HepG2 (cell line): Measurements from ENCODE around the gene ZNF700. TPM values are rescaled to one million over a fixed set of nuclear protein-coding genes. Genes with fewer than 3 reads are reported as not detected.
A peak's percentile ranks its signal among the peaks of the same experiment; 100 is the strongest.

ENCODE experiments used
- ATAC-seq: fragments of 200-7000 bp; cut with Tn5 transposase; 3 replicates; pipeline ENCODE4 v1.9.1; 2020; ENCODE audit warnings: mild to moderate bottlenecking, moderate library complexity
- BruUV-seq: library from RNA; stranded (reverse); fragments of 400-500 nt; replicated peaks from 2 replicates; lab custom pipeline; 2021; lab: Mats Ljungman, UMichigan
- CTCF ChIA-PET: fragments of 300-600 bp; formaldehyde crosslinking; extraction: SDS; loops from one replicate; lab custom pipeline; 2021; ENCODE audit warnings: low total read pairs, inconsistent platforms, low intra/inter-chr PET ratio; lab: Yijun Ruan, JAX
- POLR2A ChIA-PET: fragments of 350-600 bp; sonication (Branson Sonifier 250); formaldehyde crosslinking; loops from one replicate; lab custom pipeline; 2020; ENCODE audit warnings: antibody characterized with exemption, inconsistent platforms; lab: Yijun Ruan, JAX
- DNase-seq: peaks from one replicate; pipeline ENCODE4 v3.0.0-alpha.2; 2015; ENCODE audit warnings: low spot score
- FAIRE-seq: peaks from 3 replicates; lab custom pipeline; 2011; peaks lifted over from hg19 to GRCh38; lab: Jason Lieb, UNC
- H2AFZ ChIP-seq: one replicate; pipeline ENCODE4 v1.6.1; 2011; ENCODE audit warnings: low read length, inconsistent platforms
- H3K27ac ChIP-seq: fragments of 300-600 bp; 3 replicates; pipeline ENCODE4 v1.8.0; 2011; ENCODE audit warnings: mixed run types, mild to moderate bottlenecking, mixed read lengths, low read length, inconsistent platforms; ENCODE audit not compliant: insufficient read depth; ENCODE audit errors: extremely low read length
- H3K27me3 ChIP-seq, 2 experiments: fragments of 200-600 bp in 1 of 2; 2 replicates in 1 of 2; 3 replicates in 1 of 2; pipeline versions ENCODE4 v1.6.0 to v1.8.0; 2011; ENCODE audit warnings: low read length in 2 of 2, mild to moderate bottlenecking in 2 of 2, moderate library complexity in 2 of 2, inconsistent platforms in 1 of 2; ENCODE audit not compliant: insufficient read depth in 2 of 2, control insufficient read depth in 1 of 2
- H3K36me3 ChIP-seq, 2 experiments: fragments of 200-600 bp in 1 of 2; replicated peaks in 1 of 2; 2 replicates in 1 of 2; 3 replicates in 1 of 2; pipeline versions ENCODE4 v1.5.1 to v1.8.0; 2011; ENCODE audit warnings: low read length in 2 of 2, inconsistent platforms in 1 of 2; ENCODE audit not compliant: insufficient read depth in 2 of 2, control insufficient read depth in 1 of 2
- H3K4me1 ChIP-seq: 2 replicates; pipeline ENCODE4 v1.5.1; 2012; ENCODE audit warnings: low read length, inconsistent platforms; ENCODE audit not compliant: insufficient read depth
- H3K4me2 ChIP-seq: 2 replicates; pipeline ENCODE4 v1.6.0; 2011; ENCODE audit warnings: low read depth, low read length, inconsistent platforms
- H3K4me3 ChIP-seq, 3 experiments: fragments of 200-600 bp in 1 of 3; sonication (generic), shearing (Covaris generic) in 1 of 3; replicated peaks in 1 of 3; 2 replicates each; pipeline ENCODE4 v1.5.1; 2011 to 2016; ENCODE audit warnings: low read length in 3 of 3, inconsistent platforms in 2 of 3, low read depth in 2 of 3, mild to moderate bottlenecking in 2 of 3, control low read depth in 1 of 3, mixed read lengths in 1 of 3; ENCODE audit not compliant: insufficient read depth in 1 of 3
- H3K79me2 ChIP-seq: one replicate; pipeline ENCODE4 v1.6.1; 2011; ENCODE audit warnings: low read length, inconsistent platforms; ENCODE audit not compliant: insufficient read depth
- H3K9ac ChIP-seq: 2 replicates; pipeline ENCODE4 v1.6.0; 2011; ENCODE audit warnings: mild to moderate bottlenecking, low read depth, low read length, inconsistent platforms; ENCODE audit not compliant: insufficient read depth
- H3K9me3 ChIP-seq: 2 replicates; pipeline ENCODE4 v1.5.1; 2012; ENCODE audit warnings: mild to moderate bottlenecking, low read length
- H4K20me1 ChIP-seq: 2 replicates; pipeline ENCODE4 v1.6.0; 2011; ENCODE audit warnings: inconsistent platforms, mild to moderate bottlenecking, low read length, moderate library complexity; ENCODE audit not compliant: insufficient read depth
- ARID2 ChIP-seq: sonication (generic); formaldehyde crosslinking; IDR thresholded peaks from 2 replicates; pipeline ENCODE4 v1.8.1; 2022; ENCODE audit warnings: mild to moderate bottlenecking, missing genetic modification reagents, borderline replicate concordance
- CHD4 ChIP-seq: fragments of 200-600 bp; sonication (generic); IDR thresholded peaks from 2 replicates; pipeline ENCODE4 v1.7.0; 2017; ENCODE audit warnings: mild to moderate bottlenecking, low read length, borderline replicate concordance
- MAFK ChIP-seq, 2 experiments: IDR thresholded peaks in 1 of 2; conservative IDR thresholded peaks in 1 of 2; 2 replicates each; pipeline ENCODE4 v1.6.1; 2011; ENCODE audit warnings: improper control_type of control experiment in 2 of 2, low read length in 2 of 2
- NCOA5 ChIP-seq: sonication (generic); formaldehyde crosslinking; IDR thresholded peaks from 2 replicates; pipeline ENCODE4 v1.4.0; 2020; ENCODE audit warnings: missing genetic modification reagents
- PAWR ChIP-seq: sonication (generic); formaldehyde crosslinking; IDR thresholded peaks from 2 replicates; pipeline ENCODE4 v1.4.0; 2020; ENCODE audit warnings: missing genetic modification reagents, mild to moderate bottlenecking, borderline replicate concordance
- STAT5B ChIP-seq: sonication (generic); formaldehyde crosslinking; IDR thresholded peaks from 2 replicates; pipeline ENCODE4 v1.4.0; 2020; ENCODE audit warnings: missing genetic modification reagents
- ZC3H4 ChIP-seq: sonication (generic); formaldehyde crosslinking; IDR thresholded peaks from 2 replicates; pipeline ENCODE4 v1.4.0; 2020; ENCODE audit warnings: missing genetic modification reagents, borderline replicate concordance
- ZNF547 ChIP-seq: sonication (generic); formaldehyde crosslinking; IDR thresholded peaks from 2 replicates; pipeline ENCODE4 v1.5.1; 2020; ENCODE audit warnings: mild to moderate bottlenecking, missing genetic modification reagents
- ZNF563 ChIP-seq: sonication (generic); formaldehyde crosslinking; IDR thresholded peaks from 2 replicates; pipeline ENCODE4 v1.8.0; 2022; ENCODE audit warnings: mild to moderate bottlenecking, moderate library complexity, missing genetic modification reagents
- ZNF792 ChIP-seq: IDR thresholded peaks from 2 replicates; pipeline ENCODE4 v1.6.1; 2016
- WGBS: methylation state at CpG from one replicate; pipeline ENCODE4 v1.1.6; 2017; ENCODE audit warnings: low lambda C conversion rate; 5-methylcytosine and 5-hydroxymethylcytosine counted together
- in situ Hi-C: cut with HindIII; loops from 2 replicates; pipeline ENCODE4 v1.10.0; 2017; ENCODE audit warnings: low pct_unique_long_range_greater_than_20kb; ENCODE audit not compliant: extremely low pct_ligation_motif_present
- intact Hi-C: fragments of 100-400 bp; cut with micrococcal nuclease; formaldehyde crosslinking; loops from one replicate; pipeline ENCODE4 v1.10.0; 2022; ENCODE audit not compliant: unreplicated experiment
- polyA plus RNA-seq, 8 experiments: library from polyadenylated mRNA; depleted of rRNA in 3 of 8; stranded (reverse) in 7 of 8; unstranded in 1 of 8; fragments of >200 nt; fragmentation: Illumina TruSeq in 4 of 8; extraction: Trizol in 4 of 8; gene quantifications; 2 replicates each; pipeline versions ENCODE4 v1.2.1 to v1.2.3, GENCODE V29; 2011 to 2016; ENCODE audit warnings: low read depth in 4 of 8, missing spikeins in 1 of 8, mixed read lengths in 1 of 8; ENCODE audit not compliant: insufficient read depth in 1 of 8
- total RNA-seq, 5 experiments: library from RNA; depleted of rRNA; stranded (reverse); fragments of >200 nt; fragmentation: Illumina TruSeq; extraction: Trizol; gene quantifications; 2 replicates each; pipeline ENCODE4 v1.2.3, GENCODE V29; 2016; ENCODE audit warnings: low read depth in 1 of 5
- TF ChIP-seq, protein P1 (sequence below): sonication (generic); formaldehyde crosslinking; IDR thresholded peaks from 2 replicates; pipeline ENCODE4 v1.4.0; 2020; ENCODE audit warnings: missing genetic modification reagents, borderline replicate concordance
- TF ChIP-seq, protein P2 (sequence below): sonication (generic); formaldehyde crosslinking; IDR thresholded peaks from 2 replicates; pipeline ENCODE4 v1.5.1; 2020; ENCODE audit warnings: missing genetic modification reagents, mild to moderate bottlenecking, borderline replicate concordance
- TF ChIP-seq, protein P3 (sequence below): sonication (generic); formaldehyde crosslinking; IDR thresholded peaks from 2 replicates; pipeline ENCODE4 v1.4.0; 2020; ENCODE audit warnings: mild to moderate bottlenecking, missing genetic modification reagents, borderline replicate concordance

The ZNF700 gene
- total and polyA plus RNA-seq, 2 of the 13 experiments (the other 11 are each of a cell fraction or from before 2014, with no cell fraction given), result 6.0 to 12.8 TPM

DNA sequence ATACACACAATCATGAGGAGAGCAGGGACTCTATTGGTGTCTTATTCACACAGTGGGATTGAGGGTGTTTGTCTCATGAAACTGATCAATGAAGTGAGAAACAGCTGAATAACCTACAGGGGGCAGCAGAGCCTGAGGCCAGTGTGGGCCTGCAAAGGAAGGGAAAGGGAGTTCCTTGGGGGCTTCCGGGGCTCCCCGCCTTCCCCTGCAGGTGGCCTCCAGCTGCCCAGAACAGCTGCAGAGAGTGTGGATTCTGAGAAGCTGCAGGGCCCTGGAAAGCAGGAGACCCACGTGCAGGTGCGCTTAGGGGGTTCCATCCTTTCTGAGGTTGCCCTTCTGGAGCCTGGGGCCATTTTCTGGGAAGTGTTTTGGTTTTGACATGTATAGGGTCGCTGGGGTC, 60.1 kb downstream of the ZNF700 start:
- H4K20me1 ChIP-seq, result no peaks in the 10 kb centered on the region
- FAIRE-seq (no peak), DNase-seq (peak; percentile 39), ATAC-seq (peak; percentile 72)
- no TSS peak for BruUV-seq
- peaks cover 3% of the 10 kb centered on the region; the same call in 1 of the 2 replicates for H3K9me3 ChIP-seq
- H3K27ac ChIP-seq, result no peak overlapping the region
- no peak overlapping the region for H3K9ac ChIP-seq
- H3K4me3 ChIP-seq, result peak overlapping the region in 1 of 3 experiments; percentile 43; a peak in 1 of 6 replicates
- no peaks in the 10 kb centered on the region for H3K79me2 ChIP-seq
- in situ Hi-C loops, result loop anchor here (5.0 kb wide), 1 partner anchor 98 kb away; the partner anchor contains the start of gene ZNF69
- CTCF ChIA-PET, result interaction anchor here (0.8 kb wide), 1 partner anchor 277 kb away, joined by 3 read pairs; no protein-coding TSS in a partner anchor
- peaks cover 0 to 1% of the 10 kb centered on the region in 2 experiments; a peak in 1 of 5 replicates for H3K27me3 ChIP-seq
- H2AFZ ChIP-seq, result no peak overlapping the region
- peaks cover 18% of the 10 kb centered on the region; the same call in 1 of the 2 replicates for H3K4me1 ChIP-seq
- no peaks in the 10 kb centered on the region for H3K36me3 ChIP-seq
- H3K4me2 ChIP-seq, result peak overlapping the region; percentile 55
- intact Hi-C loops, result loop anchor here (1.0 kb wide), 1 partner anchor 60 kb away; the partner anchor contains the start of gene ZNF700
- WGBS, result 29% methylated on average over 5 of the region's 5 CpGs
- POLR2A ChIA-PET, result interaction anchor here (1.4 to 1.8 kb wide), 2 partner anchors 61 to 68 kb away, joined by 6 to 7 read pairs; partner anchors contain the start of genes ZNF700 and ZNF878
- TF ChIP-seq PAWR (CRISPR knock-in tag), result no peak
- no peak for TF ChIP-seq ZC3H4 (CRISPR knock-in tag)
- TF ChIP-seq ZNF792 (CRISPR knock-in tag), result no peak
- TF ChIP-seq STAT5B (CRISPR knock-in tag), result no peak
- TF ChIP-seq NCOA5 (CRISPR knock-in tag), result no peak
- TF ChIP-seq ZNF547 (CRISPR knock-in tag), result no peak; the same call in 1 of the 2 replicates
- no peak for TF ChIP-seq CHD4
- no peak for TF ChIP-seq ZNF563 (CRISPR knock-in tag)
- no peak for TF ChIP-seq MAFK (conservative IDR thresholded peaks at IDR 0.05 in 1 of 2, IDR thresholded peaks at IDR 0.05 in 1 of 2; ENCODE audit: low read length in 2 of 2)
- TF ChIP-seq, protein P1, sequence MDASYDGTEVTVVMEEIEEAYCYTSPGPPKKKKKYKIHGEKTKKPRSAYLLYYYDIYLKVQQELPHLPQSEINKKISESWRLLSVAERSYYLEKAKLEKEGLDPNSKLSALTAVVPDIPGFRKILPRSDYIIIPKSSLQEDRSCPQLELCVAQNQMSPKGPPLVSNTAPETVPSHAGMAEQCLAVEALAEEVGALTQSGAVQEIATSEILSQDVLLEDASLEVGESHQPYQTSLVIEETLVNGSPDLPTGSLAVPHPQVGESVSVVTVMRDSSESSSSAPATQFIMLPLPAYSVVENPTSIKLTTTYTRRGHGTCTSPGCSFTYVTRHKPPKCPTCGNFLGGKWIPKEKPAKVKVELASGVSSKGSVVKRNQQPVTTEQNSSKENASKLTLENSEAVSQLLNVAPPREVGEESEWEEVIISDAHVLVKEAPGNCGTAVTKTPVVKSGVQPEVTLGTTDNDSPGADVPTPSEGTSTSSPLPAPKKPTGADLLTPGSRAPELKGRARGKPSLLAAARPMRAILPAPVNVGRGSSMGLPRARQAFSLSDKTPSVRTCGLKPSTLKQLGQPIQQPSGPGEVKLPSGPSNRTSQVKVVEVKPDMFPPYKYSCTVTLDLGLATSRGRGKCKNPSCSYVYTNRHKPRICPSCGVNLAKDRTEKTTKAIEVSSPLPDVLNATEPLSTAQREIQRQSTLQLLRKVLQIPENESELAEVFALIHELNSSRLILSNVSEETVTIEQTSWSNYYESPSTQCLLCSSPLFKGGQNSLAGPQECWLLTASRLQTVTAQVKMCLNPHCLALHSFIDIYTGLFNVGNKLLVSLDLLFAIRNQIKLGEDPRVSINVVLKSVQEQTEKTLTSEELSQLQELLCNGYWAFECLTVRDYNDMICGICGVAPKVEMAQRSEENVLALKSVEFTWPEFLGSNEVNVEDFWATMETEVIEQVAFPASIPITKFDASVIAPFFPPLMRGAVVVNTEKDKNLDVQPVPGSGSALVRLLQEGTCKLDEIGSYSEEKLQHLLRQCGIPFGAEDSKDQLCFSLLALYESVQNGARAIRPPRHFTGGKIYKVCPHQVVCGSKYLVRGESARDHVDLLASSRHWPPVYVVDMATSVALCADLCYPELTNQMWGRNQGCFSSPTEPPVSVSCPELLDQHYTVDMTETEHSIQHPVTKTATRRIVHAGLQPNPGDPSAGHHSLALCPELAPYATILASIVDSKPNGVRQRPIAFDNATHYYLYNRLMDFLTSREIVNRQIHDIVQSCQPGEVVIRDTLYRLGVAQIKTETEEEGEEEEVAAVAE (CRISPR knock-in tag), result no peak
- TF ChIP-seq, protein P2, sequence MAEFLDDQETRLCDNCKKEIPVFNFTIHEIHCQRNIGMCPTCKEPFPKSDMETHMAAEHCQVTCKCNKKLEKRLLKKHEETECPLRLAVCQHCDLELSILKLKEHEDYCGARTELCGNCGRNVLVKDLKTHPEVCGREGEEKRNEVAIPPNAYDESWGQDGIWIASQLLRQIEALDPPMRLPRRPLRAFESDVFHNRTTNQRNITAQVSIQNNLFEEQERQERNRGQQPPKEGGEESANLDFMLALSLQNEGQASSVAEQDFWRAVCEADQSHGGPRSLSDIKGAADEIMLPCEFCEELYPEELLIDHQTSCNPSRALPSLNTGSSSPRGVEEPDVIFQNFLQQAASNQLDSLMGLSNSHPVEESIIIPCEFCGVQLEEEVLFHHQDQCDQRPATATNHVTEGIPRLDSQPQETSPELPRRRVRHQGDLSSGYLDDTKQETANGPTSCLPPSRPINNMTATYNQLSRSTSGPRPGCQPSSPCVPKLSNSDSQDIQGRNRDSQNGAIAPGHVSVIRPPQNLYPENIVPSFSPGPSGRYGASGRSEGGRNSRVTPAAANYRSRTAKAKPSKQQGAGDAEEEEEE (CRISPR knock-in tag), result no peak
- TF ChIP-seq ARID2, result no peak
- TF ChIP-seq, protein P3, sequence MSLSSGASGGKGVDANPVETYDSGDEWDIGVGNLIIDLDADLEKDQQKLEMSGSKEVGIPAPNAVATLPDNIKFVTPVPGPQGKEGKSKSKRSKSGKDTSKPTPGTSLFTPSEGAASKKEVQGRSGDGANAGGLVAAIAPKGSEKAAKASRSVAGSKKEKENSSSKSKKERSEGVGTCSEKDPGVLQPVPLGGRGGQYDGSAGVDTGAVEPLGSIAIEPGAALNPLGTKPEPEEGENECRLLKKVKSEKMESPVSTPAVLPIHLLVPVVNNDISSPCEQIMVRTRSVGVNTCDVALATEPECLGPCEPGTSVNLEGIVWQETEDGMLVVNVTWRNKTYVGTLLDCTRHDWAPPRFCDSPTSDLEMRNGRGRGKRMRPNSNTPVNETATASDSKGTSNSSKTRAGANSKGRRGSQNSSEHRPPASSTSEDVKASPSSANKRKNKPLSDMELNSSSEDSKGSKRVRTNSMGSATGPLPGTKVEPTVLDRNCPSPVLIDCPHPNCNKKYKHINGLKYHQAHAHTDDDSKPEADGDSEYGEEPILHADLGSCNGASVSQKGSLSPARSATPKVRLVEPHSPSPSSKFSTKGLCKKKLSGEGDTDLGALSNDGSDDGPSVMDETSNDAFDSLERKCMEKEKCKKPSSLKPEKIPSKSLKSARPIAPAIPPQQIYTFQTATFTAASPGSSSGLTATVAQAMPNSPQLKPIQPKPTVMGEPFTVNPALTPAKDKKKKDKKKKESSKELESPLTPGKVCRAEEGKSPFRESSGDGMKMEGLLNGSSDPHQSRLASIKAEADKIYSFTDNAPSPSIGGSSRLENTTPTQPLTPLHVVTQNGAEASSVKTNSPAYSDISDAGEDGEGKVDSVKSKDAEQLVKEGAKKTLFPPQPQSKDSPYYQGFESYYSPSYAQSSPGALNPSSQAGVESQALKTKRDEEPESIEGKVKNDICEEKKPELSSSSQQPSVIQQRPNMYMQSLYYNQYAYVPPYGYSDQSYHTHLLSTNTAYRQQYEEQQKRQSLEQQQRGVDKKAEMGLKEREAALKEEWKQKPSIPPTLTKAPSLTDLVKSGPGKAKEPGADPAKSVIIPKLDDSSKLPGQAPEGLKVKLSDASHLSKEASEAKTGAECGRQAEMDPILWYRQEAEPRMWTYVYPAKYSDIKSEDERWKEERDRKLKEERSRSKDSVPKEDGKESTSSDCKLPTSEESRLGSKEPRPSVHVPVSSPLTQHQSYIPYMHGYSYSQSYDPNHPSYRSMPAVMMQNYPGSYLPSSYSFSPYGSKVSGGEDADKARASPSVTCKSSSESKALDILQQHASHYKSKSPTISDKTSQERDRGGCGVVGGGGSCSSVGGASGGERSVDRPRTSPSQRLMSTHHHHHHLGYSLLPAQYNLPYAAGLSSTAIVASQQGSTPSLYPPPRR (CRISPR knock-in tag), result no peak
